Tibial artery (tissue), 4 donors: ENCODE data around the gene GDI2.
"Not testable (repeated sequence)": the region's sequence is repeated elsewhere in the genome, so short reads cannot be mapped to it uniquely, and the experiment has no call there.

Experiments
- DNase-seq, 2 donors: peaks; one replicate each; pipeline ENCODE4 v3.0.0-alpha.2; 2019
- H3K27ac ChIP-seq, 2 donors: fragments of 200-600 bp; sonication (generic) in 1 of 2; 1 replicate in 1 of 2; 2 replicates in 1 of 2; pipeline ENCODE4 v1.5.1; 2018 to 2019; ENCODE audit warnings: mild to moderate bottlenecking in 1 of 2
- H3K27me3 ChIP-seq, 2 donors: fragments of 200-600 bp; sonication (generic) in 1 of 2; one replicate each; pipeline versions ENCODE4 v1.5.1 to v1.6.0; 2016 to 2019
- H3K36me3 ChIP-seq, 3 donors: fragments of 200-600 bp; sonication (generic) in 2 of 3; one replicate each; pipeline ENCODE4 v1.5.1; 2016 to 2019; ENCODE audit warnings: mild to moderate bottlenecking in 2 of 3
- H3K4me1 ChIP-seq, 4 donors: fragments of 200-600 bp; sonication (generic) in 2 of 4; 1 replicate in 3 of 4; 2 replicates in 1 of 4; pipeline ENCODE4 v1.5.1; 2016 to 2019
- H3K4me3 ChIP-seq, 2 donors: fragments of 200-600 bp; sonication (generic) in 1 of 2; 1 replicate in 1 of 2; 2 replicates in 1 of 2; pipeline ENCODE4 v1.5.1; 2018 to 2019; ENCODE audit warnings: mild to moderate bottlenecking in 2 of 2
- H3K9me3 ChIP-seq, 3 donors: fragments of 200-600 bp; sonication (generic) in 1 of 3; one replicate each; pipeline ENCODE4 v1.5.1; 2016 to 2019
- intact Hi-C: fragments of 100-400 bp; cut with DNase I; formaldehyde crosslinking; loops from one replicate; pipeline ENCODE4 v1.15.0; 2023; ENCODE audit warnings: low total_unique reads
- TF ChIP-seq, protein P1 (sequence below), 2 experiments: fragments of 200-600 bp in 1 of 2; fragments of 450-650 bp in 1 of 2; IDR thresholded peaks; one replicate each; pipeline ENCODE4 v1.5.1; 2017 to 2019; ENCODE audit warnings: antibody characterized with exemption in 2 of 2, mild to moderate bottlenecking in 1 of 2, moderate library complexity in 1 of 2

The GDI2 gene

DNA sequence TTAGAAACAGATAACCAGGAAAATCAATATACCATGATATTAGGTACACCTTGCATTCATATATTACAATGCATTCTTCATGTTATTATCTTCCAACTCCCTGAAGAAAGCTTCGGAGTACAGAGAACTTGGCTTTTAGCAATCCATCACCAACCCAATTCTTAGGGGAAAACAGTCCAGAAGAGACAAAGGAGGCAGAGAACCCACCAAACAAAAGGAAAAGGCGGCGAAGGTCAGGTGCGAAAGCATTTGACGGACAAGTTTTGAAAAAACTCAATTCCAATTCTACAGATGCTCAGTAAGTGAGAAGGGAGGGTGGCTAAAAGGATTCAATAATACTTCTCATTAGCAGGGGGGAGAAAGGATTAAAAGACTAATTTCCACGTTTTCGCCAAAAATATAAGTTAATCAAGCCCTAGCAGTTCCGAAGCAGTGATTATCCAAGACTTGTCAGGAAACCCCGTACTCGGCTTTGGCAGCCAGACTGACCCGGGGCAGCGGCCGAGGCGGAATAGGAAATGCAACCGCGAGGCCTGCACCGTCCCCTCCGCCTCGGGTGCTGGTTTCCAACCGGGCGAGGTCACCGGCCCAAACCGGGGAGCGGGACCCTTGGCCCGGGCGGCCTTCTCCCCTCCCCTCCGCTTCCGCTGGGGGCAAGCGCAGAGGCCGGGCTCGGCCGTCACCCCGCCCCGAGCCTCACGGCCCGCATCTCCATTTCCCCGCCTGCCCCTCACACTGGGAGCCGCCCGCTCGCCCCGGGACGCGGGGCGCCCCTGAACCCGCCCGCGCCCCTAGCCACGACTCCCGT lies 747 bp downstream of the GDI2 start:
- Histone ChIP-seq H3K9me3 (no peaks in the 10 kb centered on the region), H3K36me3 (no peaks in the 10 kb centered on the region), H3K27ac (peak overlapping the region; percentile 96 to 99), H3K4me3 (peak overlapping the region; percentile 91 to 100), H3K27me3 (no peaks in the 10 kb centered on the region), H3K4me1 (peaks cover 0 to 56% (median 14%) of the 10 kb centered on the region in 4 donors)
- DNase-seq, result peak; percentile 37 to 73
- intact Hi-C loops, result loop anchor here (1.0 to 10.0 kb wide), 3 partner anchors 78 to 368 kb away; partner anchors contain the start of gene FBH1
- TF ChIP-seq, protein P1, sequence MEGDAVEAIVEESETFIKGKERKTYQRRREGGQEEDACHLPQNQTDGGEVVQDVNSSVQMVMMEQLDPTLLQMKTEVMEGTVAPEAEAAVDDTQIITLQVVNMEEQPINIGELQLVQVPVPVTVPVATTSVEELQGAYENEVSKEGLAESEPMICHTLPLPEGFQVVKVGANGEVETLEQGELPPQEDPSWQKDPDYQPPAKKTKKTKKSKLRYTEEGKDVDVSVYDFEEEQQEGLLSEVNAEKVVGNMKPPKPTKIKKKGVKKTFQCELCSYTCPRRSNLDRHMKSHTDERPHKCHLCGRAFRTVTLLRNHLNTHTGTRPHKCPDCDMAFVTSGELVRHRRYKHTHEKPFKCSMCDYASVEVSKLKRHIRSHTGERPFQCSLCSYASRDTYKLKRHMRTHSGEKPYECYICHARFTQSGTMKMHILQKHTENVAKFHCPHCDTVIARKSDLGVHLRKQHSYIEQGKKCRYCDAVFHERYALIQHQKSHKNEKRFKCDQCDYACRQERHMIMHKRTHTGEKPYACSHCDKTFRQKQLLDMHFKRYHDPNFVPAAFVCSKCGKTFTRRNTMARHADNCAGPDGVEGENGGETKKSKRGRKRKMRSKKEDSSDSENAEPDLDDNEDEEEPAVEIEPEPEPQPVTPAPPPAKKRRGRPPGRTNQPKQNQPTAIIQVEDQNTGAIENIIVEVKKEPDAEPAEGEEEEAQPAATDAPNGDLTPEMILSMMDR (IDR thresholded peaks at IDR 0.05), result no peak

DNA sequence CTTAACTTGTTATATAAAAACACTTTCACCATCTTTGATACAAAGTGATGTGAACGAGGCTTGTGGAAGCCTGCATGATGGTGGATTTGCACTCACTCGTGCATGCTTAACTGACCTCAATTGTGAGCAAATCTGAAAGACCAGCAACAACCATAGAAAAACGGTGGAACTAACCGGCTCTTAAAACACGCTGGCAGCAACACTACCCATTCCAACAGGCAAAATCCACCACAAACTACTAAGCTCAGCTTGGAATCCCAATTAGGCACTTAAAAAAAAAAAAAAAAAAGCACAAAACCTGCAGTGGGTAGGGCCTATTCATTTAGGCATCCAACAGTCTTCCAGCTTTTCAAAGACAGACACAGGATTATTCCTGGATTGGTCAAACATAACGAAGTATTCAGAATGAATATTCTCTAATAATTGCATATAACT lies 1.8 kb downstream of the GDI2 start:
- DNase-seq, result no peak
- Histone ChIP-seq H3K27ac (peak overlapping the region in 1 of 2 donors; percentile 99), H3K4me1 (peaks cover 0 to 67% (median 17%) of the 10 kb centered on the region in 4 donors), H3K27me3 (no peaks in the 10 kb centered on the region), H3K9me3 (no peaks in the 10 kb centered on the region), H3K36me3 (no peaks in the 10 kb centered on the region), H3K4me3 (peak overlapping the region; percentile 91 to 100)
- intact Hi-C loops, result loop anchor here (10.0 kb wide), 2 partner anchors 177 to 367 kb away; no protein-coding TSS in a partner anchor
- TF ChIP-seq, protein P1 (IDR thresholded peaks at IDR 0.05), result no peak

DNA sequence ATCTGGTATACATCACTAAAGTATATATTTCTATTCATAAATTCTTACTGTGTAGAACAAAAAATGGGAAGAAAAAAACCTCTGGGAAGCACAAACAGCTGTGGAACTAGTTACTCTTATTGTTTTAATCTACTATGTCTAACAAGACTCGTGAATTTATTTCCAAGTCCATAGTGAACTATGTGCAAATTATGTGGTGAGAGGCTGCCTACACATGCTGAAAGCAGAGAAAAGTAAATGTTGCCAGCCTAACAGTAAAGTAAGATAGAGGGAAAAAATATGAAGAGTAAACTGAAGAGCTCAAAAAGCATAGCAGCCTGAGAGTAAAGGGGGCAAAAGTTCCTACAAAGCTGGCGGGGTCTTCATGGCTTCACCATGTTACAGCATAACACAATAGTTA lies 3.0 kb downstream of the GDI2 start:
- Histone ChIP-seq H3K27me3 (no peaks in the 10 kb centered on the region), H3K4me1 (peaks cover 0 to 71% (median 17%) of the 10 kb centered on the region in 4 donors), H3K36me3 (peaks cover 0 to 4% (median 0%) of the 10 kb centered on the region in 3 donors), H3K9me3 (no peaks in the 10 kb centered on the region), H3K27ac (no peak overlapping the region), H3K4me3 (no peak overlapping the region)
- TF ChIP-seq, protein P1 (IDR thresholded peaks at IDR 0.05), result no peak
- DNase-seq, result no peak
- intact Hi-C loops, result loop anchor here (10.0 kb wide), 2 partner anchors 175 to 365 kb away; no protein-coding TSS in a partner anchor

DNA sequence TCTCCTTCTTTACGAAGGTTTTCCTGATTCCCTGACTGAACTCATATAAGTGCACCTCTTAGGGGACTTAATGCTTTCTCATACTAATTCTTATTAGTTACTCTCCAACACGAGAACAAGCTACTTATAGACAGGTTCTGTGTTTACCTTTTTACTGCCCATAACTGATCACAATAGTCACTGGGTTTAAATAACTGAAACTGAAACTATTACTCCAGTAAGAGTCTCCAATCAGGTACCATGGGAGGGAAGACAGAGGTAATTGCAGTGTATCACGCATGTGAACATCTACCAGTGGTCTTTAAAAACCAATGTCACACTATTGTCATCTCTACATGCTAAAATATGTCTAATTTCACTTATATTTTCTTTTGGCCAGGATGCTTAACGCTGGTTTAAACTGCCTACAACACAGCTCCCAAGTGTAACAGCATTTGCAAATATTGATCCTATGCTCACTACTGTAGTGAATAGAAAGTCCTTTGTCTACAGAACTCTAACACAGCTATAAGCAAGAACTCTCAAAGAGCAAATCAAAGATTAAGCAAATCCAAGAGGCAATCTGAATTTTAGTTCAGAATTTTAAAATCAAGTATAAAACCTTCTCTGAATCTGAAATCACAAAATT lies 3.6 kb downstream of the GDI2 start:
- Histone ChIP-seq H3K4me1 (peaks cover 0 to 69% (median 17%) of the 10 kb centered on the region in 4 donors), H3K9me3 (no peaks in the 10 kb centered on the region), H3K27me3 (no peaks in the 10 kb centered on the region), H3K36me3 (peaks cover 0 to 9% (median 0%) of the 10 kb centered on the region in 3 donors), H3K4me3 (no peak overlapping the region), H3K27ac (no peak overlapping the region)
- TF ChIP-seq, protein P1 (IDR thresholded peaks at IDR 0.05), result no peak
- no peak for DNase-seq
- intact Hi-C loops, result loop anchor here (10.0 kb wide), 2 partner anchors 175 to 365 kb away; no protein-coding TSS in a partner anchor

DNA sequence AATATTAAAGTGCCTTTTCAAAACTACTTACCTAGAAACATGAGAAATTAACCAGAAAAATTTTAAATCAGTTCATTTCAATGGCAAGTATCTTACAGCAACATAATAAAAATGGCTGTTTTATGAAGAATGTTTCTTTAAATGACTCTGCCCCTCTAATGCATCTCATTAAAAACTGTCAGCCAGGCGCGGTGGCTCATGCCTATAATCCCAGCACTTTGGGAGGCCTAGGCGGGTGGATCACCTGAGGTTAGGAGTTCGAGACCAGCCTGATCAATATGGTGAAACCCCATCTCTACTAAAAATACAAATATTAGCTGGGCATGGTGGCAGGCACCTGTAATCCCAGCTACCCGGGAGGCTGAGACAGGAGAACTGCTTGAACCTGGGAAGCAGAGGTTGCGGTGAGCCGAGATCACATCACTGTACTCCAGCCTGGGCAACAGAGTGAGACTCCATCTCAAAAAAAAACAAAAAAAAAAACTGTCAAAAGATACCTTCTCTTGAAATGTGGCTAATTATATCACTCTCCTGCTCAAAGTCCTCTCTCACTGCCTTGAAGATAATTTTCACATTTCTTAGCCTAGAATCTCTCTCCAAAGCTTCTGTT lies 4.3 kb downstream of the GDI2 start:
- peaks cover 0 to 65% (median 17%) of the 10 kb centered on the region in 4 donors for H3K4me1 ChIP-seq
- intact Hi-C loops, DNase-seq, H3K27me3 ChIP-seq, H3K36me3 ChIP-seq, H3K4me3 ChIP-seq, H3K9me3 ChIP-seq, H3K27ac ChIP-seq: not testable (repeated sequence)
